ENCODE measurements around the gene MMP19. TPM values are rescaled to one million over a fixed set of nuclear protein-coding genes. Genes with fewer than 3 reads are reported as not detected.

Gene MMP19
- total and polyA plus RNA-seq, 10 donors = 7.9 to 100 (median 55.8) TPM

- H3K27ac ChIP-seq = no peak overlapping the region
- no peaks in the 10 kb centered on the region for H3K27me3 ChIP-seq (replicated peaks in 1 of 7)
- peaks cover 3 to 76% (median 43%) of the 10 kb centered on the region in 6 donors for H3K36me3 ChIP-seq
- H3K4me1 ChIP-seq = peaks cover 37 to 62% (median 52%) of the 10 kb centered on the region in 6 donors
- no peak for TF ChIP-seq POLR2AphosphoS5 (IDR thresholded peaks at IDR 0.05)
- no peak for TF ChIP-seq CTCF (IDR thresholded peaks at IDR 0.05 in 8 of 11, conservative IDR thresholded peaks at IDR 0.05 in 3 of 11)
- no peak for TF ChIP-seq POLR2A (IDR thresholded peaks at IDR 0.05)
- intact Hi-C loops (cut with DNase I; ENCODE audit: low total_unique reads) = no loop called here
- no peaks in the 10 kb centered on the region for H3K9me3 ChIP-seq
- DNase-seq = no peak
- H3K4me3 ChIP-seq = no peak overlapping the region
- WGBS, 5 donors = 87 to 97% (median 92%) methylated on average over 4 of the region's 4 CpGs
Observed at GRCh38 chr12:55823419-55823818, 19.3 kb downstream of the MMP19 start.

GRCh38 chr12:55822228-55822627 is 20.5 kb downstream of the MMP19 start:
- intact Hi-C loops (cut with DNase I; ENCODE audit: low total_unique reads) = no loop called here
- Histone ChIP-seq H3K9me3 (no peaks in the 10 kb centered on the region), H3K36me3 (peaks cover 3 to 69% (median 43%) of the 10 kb centered on the region in 6 donors), H3K27me3 (replicated peaks in 1 of 7) (no peaks in the 10 kb centered on the region), H3K27ac (no peak overlapping the region), H3K4me3 (no peak overlapping the region), H3K4me1 (peaks cover 26 to 55% (median 42%) of the 10 kb centered on the region in 6 donors)
- TF ChIP-seq POLR2AphosphoS5 (IDR thresholded peaks at IDR 0.05) (no peak), POLR2A (IDR thresholded peaks at IDR 0.05) (no peak), CTCF (IDR thresholded peaks at IDR 0.05 in 8 of 11, conservative IDR thresholded peaks at IDR 0.05 in 3 of 11) (no peak)
- WGBS, 5 donors = 62 to 80% (median 70%) methylated on average over 6 of the region's 6 CpGs
- no peak for DNase-seq

GRCh38 chr12:55820679-55821078 is 22.1 kb downstream of the MMP19 start:
- DNase-seq = no peak
- Histone ChIP-seq H3K36me3 (peaks cover 3 to 63% (median 44%) of the 10 kb centered on the region in 6 donors), H3K27me3 (replicated peaks in 1 of 7) (no peaks in the 10 kb centered on the region), H3K4me1 (peaks cover 20 to 54% (median 40%) of the 10 kb centered on the region in 6 donors), H3K4me3 (no peak overlapping the region), H3K9me3 (no peaks in the 10 kb centered on the region), H3K27ac (no peak overlapping the region)
- 79 to 93% (median 80%) methylated on average over 1 of the region's 1 CpG for WGBS, 5 donors
- no peak for TF ChIP-seq POLR2A (IDR thresholded peaks at IDR 0.05)
- no peak for TF ChIP-seq CTCF (IDR thresholded peaks at IDR 0.05 in 8 of 11, conservative IDR thresholded peaks at IDR 0.05 in 3 of 11)
- no peak for TF ChIP-seq POLR2AphosphoS5 (IDR thresholded peaks at IDR 0.05)
- intact Hi-C loops (cut with DNase I; ENCODE audit: low total_unique reads) = no loop called here

- peaks cover 3 to 69% (median 51%) of the 10 kb centered on the region in 6 donors for H3K36me3 ChIP-seq
- intact Hi-C loops (cut with DNase I; ENCODE audit: low total_unique reads) = no loop called here
- H3K4me3 ChIP-seq = peak overlapping the region in 7 of 8 donors; percentile 70 to 97 (median 80)
- H3K27me3 ChIP-seq (replicated peaks in 1 of 7) = no peaks in the 10 kb centered on the region
- TF ChIP-seq CTCF (IDR thresholded peaks at IDR 0.05 in 8 of 11, conservative IDR thresholded peaks at IDR 0.05 in 3 of 11) (no peak), POLR2A (IDR thresholded peaks at IDR 0.05) (no peak), POLR2AphosphoS5 (IDR thresholded peaks at IDR 0.05) (no peak)
- peaks cover 33 to 54% (median 44%) of the 10 kb centered on the region in 6 donors for H3K4me1 ChIP-seq
- DNase-seq = no peak
- peak overlapping the region in 6 of 8 donors; percentile 61 to 89 (median 88) for H3K27ac ChIP-seq
- no peaks in the 10 kb centered on the region for H3K9me3 ChIP-seq
- 74 to 89% (median 86%) methylated on average over 6 of the region's 6 CpGs for WGBS, 5 donors
Observed at GRCh38 chr12:55818886-55819285, 23.9 kb downstream of the MMP19 start.

Data from spleen (tissue), 11 donors.